ENCODE measurements around the gene ZNF773. TPM values are rescaled to one million over a fixed set of nuclear protein-coding genes. Genes with fewer than 3 reads are reported as not detected.
"Not testable (repeated sequence)": the region's sequence is repeated elsewhere in the genome, so short reads cannot be mapped to it uniquely, and the experiment has no call there.

ZNF773 gene
- 3.9 TPM for total RNA-seq
- long read RNA-seq, transcript ZNF773-204 (4 exons, 2,019 nt): major isoform, 9 of 15 reads
- long read RNA-seq, partial matches to known transcripts: 0 of 15 reads
- long read RNA-seq, other reads (novel, unspliced or antisense): 4 of 15 reads

DNA sequence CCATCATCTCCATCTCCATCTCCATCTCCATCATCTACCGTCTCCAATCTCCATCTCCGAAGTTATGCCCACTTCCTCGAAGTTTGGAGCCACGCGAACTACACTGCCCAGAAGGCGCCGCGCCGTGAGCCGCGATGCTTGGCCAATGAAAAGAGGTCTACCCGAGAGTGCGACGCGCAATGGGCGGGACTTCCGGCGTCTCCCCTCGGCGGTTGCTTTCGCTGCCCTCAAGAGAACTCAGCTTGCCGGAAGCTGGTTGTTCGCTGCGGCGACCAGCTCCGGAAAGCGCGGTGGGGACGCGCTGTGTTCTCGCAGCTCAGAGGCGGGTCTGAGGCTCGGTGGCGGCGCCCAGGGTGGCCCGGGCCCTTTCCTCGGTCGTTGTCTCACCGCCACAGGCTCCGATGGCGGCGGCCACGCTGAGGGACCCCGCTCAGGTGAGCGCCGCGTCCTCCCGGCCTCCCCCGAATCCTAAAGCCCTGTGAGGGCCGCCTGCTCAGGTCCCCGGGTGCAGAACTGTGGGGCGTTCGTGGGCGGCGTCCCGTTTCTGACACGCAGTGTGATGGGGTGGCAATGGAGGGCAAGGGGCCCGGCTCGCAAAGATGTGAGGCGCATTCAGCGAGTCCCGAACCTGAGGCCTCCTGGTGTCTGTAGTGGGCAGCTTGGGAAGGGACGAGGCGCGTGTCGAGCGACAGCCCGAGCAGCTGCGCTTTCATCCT lies at the start of gene ZNF773:
Gene ZNF773, plus strand, starts transcription at position 259 of the 716 bp plus-strand sequence. Its CDS starts 143 bp downstream, at position 402.
- ATAC-seq (ENCODE audit: poor library complexity): peak; percentile 100
- intact Hi-C loops (cut with DNase I): not testable (repeated sequence)
- DNase-seq: peak; percentile 98

DNA sequence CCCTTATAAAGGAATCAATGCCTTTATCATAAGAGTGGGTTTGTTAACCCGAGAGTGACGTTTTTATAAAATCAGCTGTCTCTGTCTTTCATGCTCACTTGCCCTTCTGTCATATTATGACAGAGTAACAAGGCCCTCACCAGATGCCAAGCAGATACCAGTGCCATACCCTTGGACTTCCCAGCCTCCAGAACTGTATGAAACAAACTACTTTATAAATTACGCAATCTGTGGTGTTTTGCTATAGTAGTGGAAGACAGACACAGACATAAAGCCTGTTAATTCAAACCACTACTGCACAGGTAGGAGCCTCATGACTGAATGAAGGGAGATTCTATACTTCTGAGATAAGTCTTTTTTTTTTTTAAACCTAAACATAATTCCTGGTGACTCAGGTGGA lies 47.4 kb upstream of the ZNF773 start:
- ATAC-seq (ENCODE audit: poor library complexity) (no peak), DNase-seq (no peak)
- intact Hi-C loops (cut with DNase I): no loop called here

DNA sequence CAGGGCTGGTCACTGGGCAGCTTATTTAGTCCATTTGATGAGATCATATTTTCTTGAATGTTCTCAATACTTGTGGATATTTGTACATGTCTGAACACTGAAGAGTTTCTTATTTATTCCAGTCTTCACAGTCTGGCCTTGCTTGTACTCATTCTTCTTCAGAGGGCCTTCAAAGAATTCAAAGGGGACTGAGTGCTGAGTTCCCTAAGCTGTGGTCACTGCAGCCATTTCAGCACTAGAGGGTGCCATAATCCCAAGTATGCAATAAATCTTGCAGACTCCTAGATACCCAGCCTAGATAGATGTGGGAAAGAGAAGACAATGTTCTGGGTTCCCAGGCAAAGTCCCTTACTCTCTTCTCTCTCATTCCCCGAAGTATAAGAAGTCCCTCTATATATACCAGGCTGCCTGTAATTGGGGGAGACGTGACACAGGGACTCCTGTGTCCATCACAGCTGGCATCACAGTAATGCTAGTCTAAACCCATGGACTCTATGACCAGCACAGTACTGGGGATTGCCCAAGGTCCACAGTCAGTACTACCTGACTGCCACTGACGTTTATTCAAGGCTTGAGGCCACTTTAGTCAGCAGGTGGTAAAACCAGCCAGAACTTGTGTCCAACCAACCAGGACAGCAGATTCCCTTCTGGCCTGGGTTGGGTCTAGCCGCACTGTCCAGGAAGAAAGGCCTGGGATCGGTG lies 33.9 kb upstream of the ZNF773 start:
- ATAC-seq (ENCODE audit: poor library complexity) (peak; percentile 81), DNase-seq (no peak)
- intact Hi-C loops (cut with DNase I): no loop called here

DNA sequence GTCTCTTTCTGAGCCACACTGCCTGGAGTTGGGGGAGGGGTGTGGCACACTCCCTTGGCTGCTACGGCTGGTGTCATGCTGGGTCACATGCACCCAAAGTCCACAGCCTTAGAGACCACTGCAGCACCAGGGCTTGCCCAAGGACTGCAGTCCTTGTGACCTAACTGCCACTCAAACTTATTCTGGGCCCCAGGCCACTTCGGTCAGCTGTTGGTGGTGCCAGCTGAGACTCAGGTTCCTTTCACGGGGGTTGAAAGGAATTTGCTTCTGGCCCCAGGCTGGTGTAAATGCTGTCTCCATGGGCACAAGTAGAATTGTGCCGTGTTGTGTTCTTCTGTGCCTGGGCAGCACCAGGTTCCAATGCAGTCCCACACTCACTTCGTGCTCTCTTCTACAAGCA lies 33.2 kb upstream of the ZNF773 start:
- DNase-seq (peak; percentile 70), ATAC-seq (ENCODE audit: poor library complexity) (peak; percentile 94)
- intact Hi-C loops (cut with DNase I): no loop called here

DNA sequence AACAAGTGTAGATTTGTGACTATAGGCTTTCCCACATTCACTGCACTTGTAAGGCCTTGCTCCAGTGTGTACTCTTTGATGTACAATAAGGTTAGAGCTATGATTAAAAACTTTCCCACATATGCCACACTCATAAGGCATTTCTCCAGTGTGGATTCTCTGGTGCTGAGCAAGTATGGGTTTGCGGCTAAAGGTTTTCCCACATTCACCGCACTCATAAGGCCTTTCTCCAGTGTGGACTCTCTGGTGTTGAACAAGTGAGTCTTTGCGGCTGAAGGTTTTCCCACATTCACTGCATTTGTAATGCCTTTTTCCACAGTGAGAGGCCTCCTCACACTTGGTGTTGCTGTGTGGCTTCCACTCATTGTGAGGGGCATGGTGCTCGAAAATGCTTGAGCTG lies 26.1 kb upstream of the ZNF773 start:
- DNase-seq (no peak), ATAC-seq (ENCODE audit: poor library complexity) (no peak)
- intact Hi-C loops (cut with DNase I): no loop called here

DNA sequence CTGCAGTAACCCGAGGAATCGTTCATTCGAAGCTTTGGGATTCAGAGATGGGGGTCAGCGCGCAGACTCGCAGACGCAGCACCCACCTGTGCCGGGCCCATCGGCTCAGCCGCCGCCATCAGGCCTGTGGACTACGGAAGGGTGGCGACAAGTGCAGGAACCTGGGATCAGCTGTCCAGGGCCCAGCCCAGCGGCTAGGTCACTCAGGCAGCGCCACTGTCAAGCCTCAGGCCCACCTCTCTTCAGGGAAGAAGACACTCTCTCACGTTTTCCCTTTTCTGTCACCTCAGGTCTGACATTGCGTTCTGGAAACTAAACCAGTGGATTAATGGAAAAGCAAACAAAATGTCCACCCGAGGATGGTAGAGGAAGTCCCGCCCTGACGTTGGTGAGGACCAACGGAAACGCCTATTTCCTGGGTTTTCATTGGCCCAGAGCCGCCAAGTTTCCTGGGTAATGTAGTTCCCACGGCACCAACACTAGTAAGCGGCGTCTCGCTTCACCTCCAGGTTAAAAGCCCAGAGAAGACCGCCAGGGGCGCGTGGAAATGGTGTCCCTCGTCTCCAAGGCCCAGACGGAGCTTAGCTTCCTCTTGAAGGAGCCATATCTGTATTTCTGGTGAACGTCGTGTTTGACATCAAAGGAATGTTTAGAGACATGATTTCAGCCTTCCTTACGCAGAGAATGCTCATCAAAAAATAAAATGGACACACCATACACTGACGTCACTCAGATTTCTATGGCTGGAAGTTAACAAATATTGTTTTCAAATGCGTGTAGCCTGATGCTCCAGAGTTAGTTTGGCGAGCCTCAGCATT lies 22.3 kb upstream of the ZNF773 start, which contains the start of gene ZNF772:
Gene ZNF772, minus strand, starts transcription at position 376 of the 818 bp plus-strand sequence. Its CDS starts 257 bp downstream, at position 119.
- peak; percentile 100 for ATAC-seq (ENCODE audit: poor library complexity)
- peak; percentile 94 for DNase-seq
- intact Hi-C loops (cut with DNase I): no loop called here

DNA sequence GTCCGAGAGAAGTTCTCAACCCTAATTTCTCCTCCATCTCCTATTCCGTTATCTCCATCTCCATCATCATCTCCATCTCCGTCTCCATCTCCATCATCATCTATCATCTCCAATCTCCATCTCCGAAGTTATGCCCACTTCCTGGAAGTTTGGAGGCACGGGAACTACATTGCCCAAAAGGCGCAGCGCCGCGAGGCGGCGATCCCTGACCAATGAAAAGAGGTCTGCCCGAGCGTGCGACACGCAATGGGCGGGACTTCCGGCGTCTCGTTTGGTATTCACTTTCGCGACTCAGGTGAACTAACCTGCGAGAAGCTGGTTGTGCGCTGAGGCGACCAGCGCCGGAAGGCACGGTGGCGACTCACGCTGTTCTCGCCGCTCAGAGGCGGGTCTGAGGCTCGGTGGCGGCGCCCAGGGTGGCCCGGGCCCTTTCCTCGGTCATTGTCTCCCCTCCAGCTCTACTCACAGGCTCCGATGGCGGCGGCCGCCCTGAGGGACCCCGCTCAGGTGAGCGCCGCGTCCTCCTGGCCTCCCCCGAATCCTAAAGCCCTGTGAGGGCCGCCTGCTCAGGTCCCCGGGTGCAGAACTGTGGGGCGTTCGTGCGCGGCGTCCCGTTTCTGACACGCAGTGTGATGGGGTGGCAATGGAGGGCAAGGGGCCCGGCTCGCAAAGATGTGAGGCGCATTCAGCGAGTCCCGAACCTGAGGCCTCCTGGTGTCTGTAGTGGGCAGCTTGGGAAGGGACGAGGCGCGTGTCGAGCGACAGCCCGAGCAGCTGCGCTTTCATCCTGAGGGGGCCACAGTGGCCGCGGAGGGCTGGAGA lies 12.1 kb upstream of the ZNF773 start, which contains the start of gene ZNF419:
Gene ZNF419, plus strand, starts transcription at position 274 of the 822 bp plus-strand sequence. Its CDS starts 201 bp downstream, at position 475.
- peak; percentile 95 for DNase-seq

DNA sequence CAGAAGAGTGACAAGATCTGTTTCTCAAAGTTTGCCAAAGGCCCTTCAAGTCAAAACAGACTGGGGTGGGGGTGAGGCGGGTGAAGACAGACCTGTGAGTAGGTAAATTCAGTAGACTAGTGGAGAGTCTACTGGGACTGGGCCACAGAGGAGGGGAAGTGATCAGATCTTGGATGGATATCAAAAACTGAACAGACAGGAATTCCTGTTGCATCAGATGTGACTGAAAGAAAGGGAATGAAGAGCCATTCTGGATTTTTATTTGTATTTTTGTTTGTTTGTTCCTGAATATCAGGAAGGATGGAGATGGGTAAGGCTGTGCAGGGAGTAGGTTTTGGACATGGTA lies 11.5 kb upstream of the ZNF773 start:
- intact Hi-C loops (cut with DNase I); DNase-seq: not testable (repeated sequence)
- ATAC-seq (ENCODE audit: poor library complexity): peak; percentile 28

More for the DNA sequence above, 12.1 kb upstream of the ZNF773 start, which contains the start of gene ZNF419:
- peak; percentile 100 for ATAC-seq (ENCODE audit: poor library complexity)
- intact Hi-C loops (cut with DNase I): not testable (repeated sequence)

DNA sequence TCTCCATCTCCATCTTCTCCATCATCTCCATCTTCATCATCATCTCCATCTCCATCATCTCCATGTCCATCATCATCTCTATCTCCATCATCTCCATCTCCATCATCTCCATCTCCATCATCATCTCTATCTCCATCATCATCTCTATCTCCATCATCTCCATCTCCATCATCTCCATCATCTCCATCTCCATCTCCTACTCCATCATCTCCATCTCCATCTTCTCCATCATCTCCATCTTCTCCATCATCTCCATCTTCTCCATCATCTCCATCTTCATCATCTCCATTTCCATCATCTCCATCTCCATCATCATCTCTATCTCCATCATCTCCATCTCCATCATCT lies 432 bp upstream of the ZNF773 start:
- intact Hi-C loops (cut with DNase I): not testable (repeated sequence)

DNA sequence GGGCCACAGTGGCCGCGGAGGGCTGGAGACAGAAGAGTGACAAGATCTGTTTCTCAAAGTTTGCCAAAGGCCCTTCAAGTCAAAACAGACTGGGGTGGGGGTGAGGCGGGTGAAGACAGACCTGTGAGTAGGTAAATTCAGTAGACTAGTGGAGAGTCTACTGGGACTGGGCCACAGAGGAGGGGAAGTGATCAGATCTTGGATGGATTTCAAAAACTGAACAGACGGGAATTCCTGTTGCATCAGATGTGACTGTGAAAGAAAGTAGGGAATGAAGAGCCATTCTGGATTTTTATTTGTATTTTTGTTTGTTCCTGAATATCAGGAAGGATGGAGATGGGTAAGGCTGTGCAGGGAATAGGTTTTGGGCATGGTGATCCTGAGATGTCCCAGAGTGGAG lies 662 bp downstream of the ZNF773 start:
- intact Hi-C loops (cut with DNase I); DNase-seq: not testable (repeated sequence)
- ATAC-seq (ENCODE audit: poor library complexity): peak; percentile 18

More for the DNA sequence above, 432 bp upstream of the ZNF773 start:
- not testable (repeated sequence) for ATAC-seq (ENCODE audit: poor library complexity); DNase-seq

DNA sequence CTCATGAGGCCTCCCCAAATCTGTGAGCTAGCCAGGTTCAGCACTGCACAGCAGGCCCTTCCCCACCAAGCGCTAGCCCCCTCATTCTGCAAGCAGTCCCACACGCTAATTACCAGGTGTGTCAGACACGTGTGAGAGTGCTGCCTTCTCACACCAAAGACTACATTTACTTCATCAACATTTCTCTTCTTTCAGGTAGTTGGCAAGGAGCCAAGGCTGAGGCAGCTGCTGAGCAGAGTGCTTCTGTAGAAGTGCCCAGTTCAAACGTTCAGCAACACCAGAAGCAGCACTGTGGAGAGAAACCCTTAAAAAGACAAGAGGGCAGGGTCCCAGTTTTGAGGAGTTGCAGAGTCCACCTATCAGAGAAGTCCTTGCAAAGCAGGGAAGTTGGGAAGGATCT lies 6.4 kb downstream of the ZNF773 start:
- intact Hi-C loops (cut with DNase I): no loop called here
- no peak for ATAC-seq (ENCODE audit: poor library complexity)
- DNase-seq: no peak

DNA sequence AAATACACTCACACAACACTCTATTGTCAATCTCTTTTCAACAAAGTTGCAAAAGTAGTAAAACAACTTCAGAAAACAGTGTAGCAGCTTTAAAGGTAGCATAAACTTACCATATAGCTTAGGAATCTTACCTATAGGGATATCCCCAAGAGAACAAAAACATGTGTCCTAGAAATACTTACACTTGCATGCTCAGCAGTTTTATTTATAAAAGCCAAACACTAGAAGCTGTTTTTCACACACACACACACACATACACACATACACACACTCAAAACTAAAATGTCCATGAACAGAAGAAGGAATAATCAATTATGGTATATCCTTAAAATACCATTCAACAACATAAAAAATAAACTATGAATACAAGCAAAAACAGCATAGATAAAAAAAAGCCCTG lies 11.7 kb downstream of the ZNF773 start:
- DNase-seq (no peak), ATAC-seq (ENCODE audit: poor library complexity) (no peak)
- intact Hi-C loops (cut with DNase I): no loop called here

DNA sequence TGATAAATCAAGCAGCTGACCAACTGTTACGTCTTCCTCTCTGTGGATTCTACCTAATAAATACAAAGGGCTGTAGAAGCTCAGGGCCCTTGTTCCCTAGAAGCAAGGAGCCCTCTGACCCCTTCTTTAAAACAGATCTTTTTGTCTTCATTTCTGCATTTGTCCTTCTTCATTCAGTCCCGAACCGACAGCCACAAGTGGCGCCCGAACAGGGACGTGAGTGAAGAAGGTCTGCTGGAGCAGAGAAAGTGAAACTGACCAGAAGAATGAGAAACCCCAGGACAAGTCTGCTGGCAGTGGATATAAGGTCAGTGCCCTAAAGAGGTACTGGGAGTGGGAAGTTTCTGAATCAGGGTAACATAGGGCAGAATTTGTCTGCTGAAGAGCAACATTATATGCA lies 13.1 kb downstream of the ZNF773 start:
- ATAC-seq (ENCODE audit: poor library complexity) (no peak), DNase-seq (no peak)
- intact Hi-C loops (cut with DNase I): no loop called here

DNA sequence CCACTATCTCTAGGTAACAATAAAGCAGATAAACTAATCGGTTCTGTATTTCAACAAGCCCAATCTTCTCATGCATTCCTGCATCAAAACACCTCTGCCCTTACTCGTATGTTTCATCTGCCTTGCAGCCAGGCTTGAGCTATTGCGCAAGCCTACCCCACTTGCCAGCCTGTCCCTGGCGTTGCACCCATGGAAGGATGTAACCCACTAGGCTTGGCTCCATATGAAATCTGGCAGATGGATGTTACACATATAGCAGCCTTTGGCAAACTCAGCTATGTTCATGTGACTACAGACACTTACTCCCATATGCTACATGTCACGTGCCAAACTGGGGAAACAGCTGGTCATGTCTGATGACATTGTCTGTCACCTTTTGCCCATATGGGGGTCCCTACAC lies 15.5 kb downstream of the ZNF773 start:
- ATAC-seq (ENCODE audit: poor library complexity): no peak
- DNase-seq: no peak
- intact Hi-C loops (cut with DNase I): no loop called here

DNA sequence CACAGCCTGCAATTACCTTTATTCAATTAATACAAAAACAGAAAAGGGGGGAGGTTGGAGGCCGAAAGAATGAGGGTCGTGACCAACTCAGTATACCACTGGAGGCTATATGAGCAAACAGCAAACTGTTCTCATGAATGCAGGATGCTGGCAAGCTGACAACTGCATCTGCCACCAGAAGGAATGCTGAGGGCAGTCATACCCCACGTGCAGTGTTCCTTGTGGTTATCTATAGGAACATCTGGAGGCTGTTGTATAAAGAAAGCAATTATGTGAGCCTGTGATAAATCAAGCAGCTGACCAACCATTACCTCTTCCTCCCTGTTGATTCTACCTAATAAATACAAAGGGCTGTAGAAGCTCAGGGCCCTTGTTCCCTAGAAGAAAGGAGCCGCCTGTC lies 18.3 kb downstream of the ZNF773 start:
- DNase-seq; intact Hi-C loops (cut with DNase I); ATAC-seq (ENCODE audit: poor library complexity): not testable (repeated sequence)

DNA sequence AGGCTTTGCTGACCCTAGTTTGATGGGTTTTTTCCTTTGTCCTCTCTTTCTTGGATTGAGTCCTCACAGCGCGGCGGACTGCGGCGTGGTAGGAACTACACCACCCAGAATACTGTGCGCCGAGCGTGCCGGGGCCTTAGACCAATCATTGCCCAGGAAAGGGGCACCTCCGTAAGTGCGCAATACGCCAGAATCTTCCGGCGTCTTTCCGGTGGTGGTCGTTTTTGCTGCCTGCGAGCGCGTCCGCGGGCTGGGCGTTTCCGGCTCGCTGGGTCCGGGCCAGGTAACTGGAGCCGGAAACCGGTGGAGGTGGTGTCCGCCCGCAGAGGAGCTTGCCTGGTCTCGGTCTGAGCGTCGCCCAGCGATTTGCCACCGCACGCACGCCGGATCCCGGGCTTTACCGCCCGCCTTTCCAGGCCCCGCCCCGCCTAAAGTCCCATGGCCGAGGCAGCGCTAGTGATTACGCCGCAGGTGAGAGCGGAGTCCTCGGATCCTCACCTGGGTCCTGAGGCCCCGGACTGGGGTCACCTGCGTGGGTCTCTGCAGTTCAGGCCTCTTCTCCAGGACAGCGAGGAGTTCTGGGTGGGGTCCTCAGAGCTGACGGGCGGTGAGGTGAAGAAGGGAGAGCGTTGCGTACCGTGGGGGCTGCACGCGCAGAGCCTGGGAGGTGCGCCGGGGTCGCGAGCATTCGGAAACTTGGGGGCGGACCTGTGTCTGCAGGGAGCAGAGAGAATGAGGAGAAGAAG lies 27.6 kb downstream of the ZNF773 start, which contains the start of gene ZNF549:
Gene ZNF549, plus strand, starts transcription at position 221 of the 746 bp plus-strand sequence. Its CDS starts 218 bp downstream, at position 439.
- ATAC-seq (ENCODE audit: poor library complexity) (peak; percentile 100), DNase-seq (peak; percentile 92)
- intact Hi-C loops (cut with DNase I): no loop called here

DNA sequence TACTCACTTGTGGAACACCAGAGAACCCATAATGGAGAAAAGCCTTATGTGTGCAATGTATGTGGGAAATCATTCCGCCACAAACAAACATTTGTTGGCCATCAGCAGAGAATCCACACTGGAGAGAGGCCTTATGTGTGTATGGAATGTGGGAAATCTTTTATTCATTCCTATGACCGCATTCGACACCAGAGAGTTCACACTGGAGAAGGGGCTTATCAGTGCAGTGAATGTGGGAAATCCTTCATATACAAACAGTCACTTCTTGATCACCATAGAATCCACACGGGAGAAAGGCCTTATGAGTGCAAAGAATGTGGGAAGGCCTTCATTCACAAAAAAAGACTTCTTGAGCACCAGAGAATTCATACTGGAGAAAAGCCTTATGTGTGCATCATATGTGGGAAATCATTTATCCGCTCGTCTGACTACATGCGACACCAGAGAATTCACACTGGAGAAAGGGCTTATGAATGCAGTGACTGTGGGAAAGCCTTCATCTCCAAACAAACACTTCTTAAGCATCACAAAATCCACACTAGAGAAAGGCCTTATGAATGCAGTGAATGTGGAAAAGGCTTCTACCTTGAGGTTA lies 38.3 kb downstream of the ZNF773 start:
- DNase-seq (no peak), ATAC-seq (ENCODE audit: poor library complexity) (no peak)
- intact Hi-C loops (cut with DNase I): no loop called here
